ENCODE results near the gene EREG. TPM values are rescaled to one million over a fixed set of nuclear protein-coding genes. Genes with fewer than 3 reads are reported as not detected.

The EREG gene
- total RNA-seq, 2 donors from 2014 or later = 0.11 TPM; not detected in 1

DNA sequence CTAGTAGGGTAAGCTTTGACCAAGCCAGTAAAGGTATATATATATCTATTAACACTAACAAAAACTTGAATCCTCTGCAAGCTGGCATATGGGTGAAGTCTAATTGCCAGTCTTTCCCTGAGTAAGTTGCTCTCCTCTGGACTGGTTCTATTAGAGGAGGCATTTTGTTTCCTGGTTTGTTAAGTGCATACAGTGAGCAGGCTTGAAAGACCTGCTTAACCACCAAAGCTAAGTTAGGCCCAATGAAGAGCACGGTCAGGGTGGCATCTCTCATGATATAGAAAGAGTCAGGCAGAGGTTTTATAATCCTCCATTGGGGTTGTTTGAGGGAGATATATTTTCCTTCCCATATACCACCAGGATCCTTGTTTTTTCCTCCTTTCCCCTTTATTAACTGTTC is 70.4 kb downstream of the EREG start:
- TF ChIP-seq, protein P1, sequence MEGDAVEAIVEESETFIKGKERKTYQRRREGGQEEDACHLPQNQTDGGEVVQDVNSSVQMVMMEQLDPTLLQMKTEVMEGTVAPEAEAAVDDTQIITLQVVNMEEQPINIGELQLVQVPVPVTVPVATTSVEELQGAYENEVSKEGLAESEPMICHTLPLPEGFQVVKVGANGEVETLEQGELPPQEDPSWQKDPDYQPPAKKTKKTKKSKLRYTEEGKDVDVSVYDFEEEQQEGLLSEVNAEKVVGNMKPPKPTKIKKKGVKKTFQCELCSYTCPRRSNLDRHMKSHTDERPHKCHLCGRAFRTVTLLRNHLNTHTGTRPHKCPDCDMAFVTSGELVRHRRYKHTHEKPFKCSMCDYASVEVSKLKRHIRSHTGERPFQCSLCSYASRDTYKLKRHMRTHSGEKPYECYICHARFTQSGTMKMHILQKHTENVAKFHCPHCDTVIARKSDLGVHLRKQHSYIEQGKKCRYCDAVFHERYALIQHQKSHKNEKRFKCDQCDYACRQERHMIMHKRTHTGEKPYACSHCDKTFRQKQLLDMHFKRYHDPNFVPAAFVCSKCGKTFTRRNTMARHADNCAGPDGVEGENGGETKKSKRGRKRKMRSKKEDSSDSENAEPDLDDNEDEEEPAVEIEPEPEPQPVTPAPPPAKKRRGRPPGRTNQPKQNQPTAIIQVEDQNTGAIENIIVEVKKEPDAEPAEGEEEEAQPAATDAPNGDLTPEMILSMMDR (conservative IDR thresholded peaks at IDR 0.05) = no peak
- H3K27ac ChIP-seq (ENCODE audit: low read depth, low read length) = no peak overlapping the region
- Mint-ChIP-seq H3K27me3 (ENCODE audit: insufficient read depth) (no peaks in the 10 kb centered on the region), H3K27ac (no peak overlapping the region), H3K9me3 (no peaks in the 10 kb centered on the region), H3K4me3 (no peak overlapping the region), H3K4me1 (no peaks in the 10 kb centered on the region), H3K36me3 (ENCODE audit: low read depth) (no peaks in the 10 kb centered on the region)
- H3K27me3 ChIP-seq (ENCODE audit: control insufficient read depth, insufficient read depth, low read length, poor library complexity, severe bottlenecking) = no peaks in the 10 kb centered on the region
- no peaks in the 10 kb centered on the region for H3K9me3 ChIP-seq (ENCODE audit: control insufficient read depth, low read length)
- H3K9ac ChIP-seq (ENCODE audit: extremely low read depth, low read length, poor library complexity, severe bottlenecking) = no peak overlapping the region
- no peaks in the 10 kb centered on the region for H3K36me3 ChIP-seq (ENCODE audit: control insufficient read depth, insufficient read depth, low read length)
- no peak overlapping the region for H3K4me3 ChIP-seq (ENCODE audit: low read length)
- no peak for DNase-seq
- no peaks in the 10 kb centered on the region for H3K4me1 ChIP-seq (ENCODE audit: control insufficient read depth, insufficient read depth, low read length)
- WGBS, 2 experiments (ENCODE audit: insufficient coverage in 1 of 2, insufficient read length in 1 of 2) = 60% methylated on average over 1 of the region's 1 CpG; no CpG with 5 or more reads in 1 of the 2 experiments

DNA sequence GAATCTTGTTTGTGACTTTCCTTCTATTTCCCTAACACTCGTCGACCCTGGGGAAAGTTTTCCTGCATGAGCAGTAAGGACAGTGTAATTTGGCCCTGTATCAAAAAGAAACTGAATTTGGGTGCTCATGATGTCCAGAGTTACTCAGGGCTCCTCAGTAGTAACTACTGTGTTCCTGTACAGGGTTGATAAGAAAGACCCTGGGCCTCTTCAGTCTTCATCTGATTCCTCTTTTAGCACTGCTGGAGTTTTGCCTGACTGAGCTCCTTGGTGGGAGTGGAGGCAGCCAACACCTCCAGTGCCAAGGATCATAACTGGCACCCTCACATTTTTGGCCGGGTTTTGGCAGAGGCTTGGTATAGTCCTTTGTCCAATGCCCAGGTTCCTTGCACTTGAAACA is 72.9 kb downstream of the EREG start:
- TF ChIP-seq, protein P1 (conservative IDR thresholded peaks at IDR 0.05) = no peak
- Histone ChIP-seq H3K9ac (ENCODE audit: extremely low read depth, low read length, poor library complexity, severe bottlenecking) (no peak overlapping the region), H3K36me3 (ENCODE audit: control insufficient read depth, insufficient read depth, low read length) (no peaks in the 10 kb centered on the region), H3K27ac (ENCODE audit: low read depth, low read length) (no peak overlapping the region), H3K4me1 (ENCODE audit: control insufficient read depth, insufficient read depth, low read length) (no peaks in the 10 kb centered on the region), H3K27me3 (ENCODE audit: control insufficient read depth, insufficient read depth, low read length, poor library complexity, severe bottlenecking) (peaks cover 3% of the 10 kb centered on the region), H3K9me3 (ENCODE audit: control insufficient read depth, low read length) (no peaks in the 10 kb centered on the region), H3K4me3 (ENCODE audit: low read length) (no peak overlapping the region)
- 91 to 92% methylated on average over 2 to 3 of the region's 3 CpGs for WGBS, 2 experiments (ENCODE audit: insufficient coverage in 1 of 2, insufficient read length in 1 of 2)
- Mint-ChIP-seq H3K9me3 (no peaks in the 10 kb centered on the region), H3K4me1 (no peaks in the 10 kb centered on the region), H3K27me3 (ENCODE audit: insufficient read depth) (no peaks in the 10 kb centered on the region), H3K4me3 (no peak overlapping the region), H3K27ac (no peak overlapping the region), H3K36me3 (ENCODE audit: low read depth) (no peaks in the 10 kb centered on the region)
- DNase-seq = no peak

Other genes with a start within 250 kb of the EREG start
- gene MTHFD2L, start 207.0 kb upstream of the EREG start, total RNA-seq = 10 to 100 TPM; 10.4 to 11.5 TPM
- gene EPGN, start 56.7 kb upstream of the EREG start, total RNA-seq = not detected
- gene AREG, start 80.0 kb downstream of the EREG start, total RNA-seq = 1 to 10 TPM in 1 of 2 donors, not detected in 1; 1.3 TPM

Measured in endodermal cell (in vitro differentiated cells).